Measurements from ENCODE around the gene LPCAT2. TPM values are rescaled to one million over a fixed set of nuclear protein-coding genes. Genes with fewer than 3 reads are reported as not detected.

LPCAT2 gene
- total RNA-seq, 1 experiment from 2014 or later: 7.1 TPM

GRCh38 chr16:55477736-55478135, 31.1 kb upstream of the LPCAT2 start (continued):
- TF ChIP-seq E2F4 (CRISPR knock-in tag; IDR thresholded peaks at IDR 0.05; ENCODE audit: borderline replicate concordance, low read depth): no peak
- TF ChIP-seq HMGXB4 (CRISPR knock-in tag; IDR thresholded peaks at IDR 0.05): no peak
- no peak for TF ChIP-seq TCF7 (CRISPR knock-in tag; IDR thresholded peaks at IDR 0.05; ENCODE audit: low read depth)
- TF ChIP-seq ZNF416 (CRISPR knock-in tag; IDR thresholded peaks at IDR 0.05): no peak

GRCh38 chr16:55478827-55479429, 29.9 kb upstream of the LPCAT2 start, which contains the start of gene MMP2:
Gene MMP2 (plus strand): TSS chr16:55479198. CDS start chr16:55479480, 282 bp downstream.
- H3K27me3 Mint-ChIP-seq (ENCODE audit: low read depth): peaks cover 66% of the 10 kb centered on the region
- ATAC-seq: peak; percentile 86
- POLR2A ChIA-PET: interaction anchor here (0.6 kb wide), 1 partner anchor 170 kb away, joined by 3 read pairs; no protein-coding TSS in a partner anchor

GRCh38 chr16:55479430-55480140, 29.3 kb upstream of the LPCAT2 start:
- Mint-ChIP-seq H3K4me1 (peaks cover 32% of the 10 kb centered on the region), H3K4me3 (peak overlapping the region; percentile 90), H3K27ac (0 out of 2 replicates have a peak overlapping the region, but pooled peaks have one; percentile 48), H3K27me3 (ENCODE audit: low read depth) (peaks cover 64% of the 10 kb centered on the region), H3K9me3 (no peaks in the 10 kb centered on the region), H3K36me3 (peaks cover 9% of the 10 kb centered on the region)
- ATAC-seq (peak; percentile 3), DNase-seq (ENCODE audit: low spot score) (no peak)
- CTCF ChIA-PET: interaction anchor here (0.7 to 2.8 kb wide), 5 partner anchors 9 to 222 kb away, joined by 3 to 33 read pairs (median 3); no protein-coding TSS in a partner anchor
- POLR2A ChIA-PET: interaction anchor here (0.6 to 0.7 kb wide), 2 partner anchors 23 to 805 kb away, joined by 3 to 6 read pairs; no protein-coding TSS in a partner anchor
- TF ChIP-seq ZNF423 (CRISPR knock-in tag; IDR thresholded peaks at IDR 0.05) (0 out of 2 replicates have a peak, but pooled peaks have one; percentile 34), ZNF219 (CRISPR knock-in tag; IDR thresholded peaks at IDR 0.05; ENCODE audit: borderline replicate concordance) (peak; percentile 31; the same call in 1 of the 2 replicates), ZNF317 (CRISPR knock-in tag; IDR thresholded peaks at IDR 0.05; ENCODE audit: borderline replicate concordance, low read depth) (no peak)

More at GRCh38 chr16:55478827-55479429, 29.9 kb upstream of the LPCAT2 start, which contains the start of gene MMP2:
- Mint-ChIP-seq H3K4me1 (peaks cover 38% of the 10 kb centered on the region), H3K4me3 (peak within 1 kb of the TSS; percentile 90), H3K27ac (0 out of 2 replicates have a peak within 1 kb of the TSS, but pooled peaks have one; percentile 48), H3K9me3 (no peaks in the 10 kb centered on the region), H3K36me3 (peaks cover 6% of the 10 kb centered on the region)
- TF ChIP-seq SMAD4 (CRISPR knock-in tag; IDR thresholded peaks at IDR 0.05): no peak
- peak; percentile 35; the same call in 1 of the 2 replicates for TF ChIP-seq SP1 (CRISPR knock-in tag; conservative IDR thresholded peaks at IDR 0.05)
- no peak for TF ChIP-seq TEAD1 (CRISPR knock-in tag; IDR thresholded peaks at IDR 0.05)
- peak; percentile 80 for DNase-seq (ENCODE audit: low spot score)
- CTCF ChIA-PET: interaction anchor here (0.6 to 2.8 kb wide), 5 partner anchors 9 to 223 kb away, joined by 3 to 33 read pairs (median 3); no protein-coding TSS in a partner anchor

GRCh38 chr16:55480228-55480655, 28.6 kb upstream of the LPCAT2 start:
- Mint-ChIP-seq H3K4me1 (peaks cover 27% of the 10 kb centered on the region), H3K4me3 (peak overlapping the region; percentile 90), H3K27ac (no peak overlapping the region), H3K27me3 (ENCODE audit: low read depth) (peaks cover 61% of the 10 kb centered on the region), H3K36me3 (peaks cover 13% of the 10 kb centered on the region), H3K9me3 (no peaks in the 10 kb centered on the region)
- ChIA-PET POLR2A (interaction anchor here (0.6 to 0.7 kb wide), 2 partner anchors 24 to 804 kb away, joined by 3 to 6 read pairs; no protein-coding TSS in a partner anchor), CTCF (interaction anchor here (0.6 to 2.8 kb wide), 5 partner anchors 15 to 1306 kb away, joined by 3 to 33 read pairs (median 3); no protein-coding TSS in a partner anchor)
- DNase-seq (ENCODE audit: low spot score): peak; percentile 44
- TF ChIP-seq ETV6 (CRISPR knock-in tag; IDR thresholded peaks at IDR 0.05) (no peak), SOX15 (CRISPR knock-in tag; IDR thresholded peaks at IDR 0.05) (no peak), IRF1 (CRISPR knock-in tag; IDR thresholded peaks at IDR 0.05) (no peak), OVOL2 (CRISPR knock-in tag; IDR thresholded peaks at IDR 0.05; ENCODE audit: borderline replicate concordance) (no peak), NR2C2 (CRISPR knock-in tag; IDR thresholded peaks at IDR 0.05) (no peak), HMGA2 (CRISPR knock-in tag; IDR thresholded peaks at IDR 0.05) (no peak)
- peak; percentile 43 for ATAC-seq
